Endothelial cell of umbilical vein (primary cell): Measurements from ENCODE around the gene SHROOM2. TPM values are rescaled to one million over a fixed set of nuclear protein-coding genes. Genes with fewer than 3 reads are reported as not detected.

Experiments used
- BruUV-seq: library from RNA; stranded (reverse); fragments of 400-500 nt; replicated peaks from 2 replicates; lab custom pipeline; 2021; lab: Mats Ljungman, UMichigan
- CTCF ChIA-PET: fragments of 300-600, 350-600 bp; sonication (Branson Sonifier 250); formaldehyde crosslinking; loops from one replicate; lab custom pipeline; 2021; ENCODE audit warnings: antibody characterized with exemption, inconsistent platforms; lab: Charles Lee
- POLR2A ChIA-PET: fragments of 300-600, 350-600 bp; sonication (Branson Sonifier 250); formaldehyde crosslinking; loops from one replicate; lab custom pipeline; 2021; ENCODE audit warnings: antibody characterized with exemption, inconsistent platforms; lab: Charles Lee
- DNase-seq: peaks from one replicate; pipeline ENCODE4 v3.0.0-alpha.2; 2011; ENCODE audit warnings: low read depth, low spot score
- FAIRE-seq: peaks from 2 replicates; lab custom pipeline; 2011; peaks lifted over from hg19 to GRCh38; lab: Jason Lieb, UNC
- H2AFZ ChIP-seq: 2 replicates; pipeline ENCODE4 v1.6.0; 2012; ENCODE audit warnings: low read depth, low read length, control low read depth, inconsistent platforms
- H3K27ac ChIP-seq: 2 replicates; pipeline ENCODE4 v1.5.1; 2011; ENCODE audit warnings: low read depth, mild to moderate bottlenecking, control low read depth, low read length, moderate library complexity; ENCODE audit not compliant: insufficient read depth
- H3K27me3 ChIP-seq, 2 experiments: 2 replicates each; pipeline versions ENCODE4 v1.6.0 to v1.6.1; 2011; ENCODE audit warnings: low read length in 2 of 2, mixed read lengths in 1 of 2; ENCODE audit not compliant: control insufficient read depth in 2 of 2, insufficient read depth in 2 of 2
- H3K36me3 ChIP-seq, 2 experiments: 2 replicates in 1 of 2; 3 replicates in 1 of 2; pipeline ENCODE4 v1.5.1; 2011; ENCODE audit warnings: low read length in 2 of 2, mild to moderate bottlenecking in 1 of 2, moderate library complexity in 1 of 2; ENCODE audit not compliant: control insufficient read depth in 2 of 2, insufficient read depth in 2 of 2; ENCODE audit errors: extremely low read depth in 1 of 2
- H3K4me1 ChIP-seq: 3 replicates; pipeline ENCODE4 v1.5.1; 2011; ENCODE audit warnings: mild to moderate bottlenecking, low read length; ENCODE audit not compliant: control insufficient read depth, insufficient read depth; ENCODE audit errors: extremely low read depth
- H3K4me2 ChIP-seq: 2 replicates; pipeline ENCODE4 v1.6.1; 2011; ENCODE audit warnings: low read length, control low read depth, mixed read lengths; ENCODE audit not compliant: insufficient read depth
- H3K4me3 ChIP-seq, 3 experiments: fragments of 200-600 bp in 1 of 3; sonication (generic), shearing (Covaris generic) in 1 of 3; replicated peaks in 1 of 3; 2 replicates each; pipeline ENCODE4 v1.5.1; 2011 to 2016; ENCODE audit warnings: control low read depth in 3 of 3, low read length in 3 of 3, mild to moderate bottlenecking in 2 of 3, inconsistent platforms in 1 of 3, low read depth in 1 of 3, moderate library complexity in 1 of 3; ENCODE audit not compliant: insufficient read depth in 1 of 3
- H3K79me2 ChIP-seq: 2 replicates; pipeline ENCODE4 v1.6.0; 2012; ENCODE audit warnings: low read length, inconsistent platforms; ENCODE audit not compliant: control insufficient read depth, insufficient read depth
- H3K9ac ChIP-seq: replicated peaks from 2 replicates; pipeline ENCODE3; 2011; ENCODE audit warnings: low read length, control low read depth; ENCODE audit not compliant: insufficient read depth; ENCODE audit errors: extremely low read depth
- H3K9me1 ChIP-seq: replicated peaks from 3 replicates; pipeline ENCODE4 v1.6.0; 2011; ENCODE audit warnings: mild to moderate bottlenecking, low read length; ENCODE audit not compliant: control insufficient read depth, insufficient read depth; ENCODE audit errors: extremely low read depth
- H3K9me3 ChIP-seq: replicated peaks from 2 replicates; pipeline ENCODE4 v1.5.1; 2012; ENCODE audit warnings: low read length, inconsistent platforms; ENCODE audit not compliant: control insufficient read depth, insufficient read depth
- H4K20me1 ChIP-seq: replicated peaks from 2 replicates; pipeline ENCODE3; 2011; ENCODE audit warnings: mild to moderate bottlenecking, low read length; ENCODE audit not compliant: control insufficient read depth, insufficient read depth; ENCODE audit errors: extremely low read depth
- FOS ChIP-seq: IDR thresholded peaks from 2 replicates; pipeline ENCODE4 v1.6.1; 2011; ENCODE audit warnings: mild to moderate bottlenecking, low read length, moderate library complexity, borderline replicate concordance; ENCODE audit not compliant: insufficient read depth
- GATA2 ChIP-seq: IDR thresholded peaks from 2 replicates; pipeline ENCODE4 v1.7.0; 2011; ENCODE audit warnings: low read depth, mild to moderate bottlenecking, moderate library complexity, mixed read lengths, low read length; ENCODE audit not compliant: insufficient read length, insufficient read depth
- JUN ChIP-seq: IDR thresholded peaks from 2 replicates; pipeline ENCODE4 v1.6.1; 2011; ENCODE audit warnings: borderline replicate concordance, low read depth; ENCODE audit not compliant: insufficient read length, insufficient read depth
- MYC ChIP-seq: IDR thresholded peaks from one replicate; pipeline ENCODE4 v1.6.1; 2011; ENCODE audit warnings: mild to moderate bottlenecking, low read depth, low read length
- POLR2A ChIP-seq: IDR thresholded peaks from 2 replicates; pipeline ENCODE4 v1.6.1; 2012; ENCODE audit warnings: low read depth, mild to moderate bottlenecking, control low read depth, low read length
- POLR2AphosphoS5 ChIP-seq: IDR thresholded peaks from 2 replicates; pipeline ENCODE4 v1.6.1; 2012; ENCODE audit warnings: low read depth, mild to moderate bottlenecking, control low read depth, low read length, moderate library complexity; ENCODE audit not compliant: insufficient read depth
- dilution Hi-C: fragments of 300-500 bp; cut with MboI; formaldehyde crosslinking; loops from one replicate; pipeline ENCODE4 v1.15.0; 2019; ENCODE audit warnings: low sequenced_read_pairs; ENCODE audit not compliant: extremely low pct_ligation_motif_present
- intact Hi-C: fragments of 100-400 bp; cut with micrococcal nuclease; formaldehyde crosslinking; loops from one replicate; pipeline ENCODE4 v1.10.0; 2022
- polyA plus RNA-seq, 4 experiments: library from polyadenylated mRNA; depleted of rRNA in 3 of 4; stranded (reverse) in 3 of 4; unstranded in 1 of 4; fragments of >200 nt; gene quantifications; 2 replicates each; pipeline versions ENCODE4 v1.2.1 to v1.2.3, GENCODE V29; 2011 to 2012; ENCODE audit warnings: missing spikeins in 1 of 4
- total RNA-seq: library from RNA; stranded (reverse); gene quantifications from 2 replicates; pipeline ENCODE4 v1.2.3, GENCODE V29; 2021
- TF ChIP-seq, protein P1 (sequence below), 2 donors: IDR thresholded peaks; 1 replicate in 1 of 2; 2 replicates in 1 of 2; pipeline ENCODE4 v1.5.1; 2011; ENCODE audit warnings: low read length in 2 of 2, mild to moderate bottlenecking in 2 of 2, moderate library complexity in 2 of 2, control low read depth in 1 of 2, inconsistent platforms in 1 of 2, low read depth in 1 of 2; ENCODE audit not compliant: insufficient read depth in 1 of 2; ENCODE audit errors: extremely low read depth in 1 of 2
- TF ChIP-seq, protein P2 (sequence below): IDR thresholded peaks from 2 replicates; pipeline ENCODE4 v1.6.1; 2011; ENCODE audit not compliant: insufficient read depth, insufficient read length

Gene SHROOM2
- total and polyA plus RNA-seq, 2 donors (not counting 3 experiments of a cell fraction or from before 2014, with no cell fraction given) = 3.7 to 11.8 TPM

GRCh38 chrX:9997041-9997440, 210.8 kb downstream of the SHROOM2 start:
- H2AFZ ChIP-seq = no peak overlapping the region
- no peaks in the 10 kb centered on the region for H3K36me3 ChIP-seq
- FAIRE-seq (no peak), DNase-seq (no peak)
- no peaks in the 10 kb centered on the region for H3K9me1 ChIP-seq
- TF ChIP-seq, protein P1, sequence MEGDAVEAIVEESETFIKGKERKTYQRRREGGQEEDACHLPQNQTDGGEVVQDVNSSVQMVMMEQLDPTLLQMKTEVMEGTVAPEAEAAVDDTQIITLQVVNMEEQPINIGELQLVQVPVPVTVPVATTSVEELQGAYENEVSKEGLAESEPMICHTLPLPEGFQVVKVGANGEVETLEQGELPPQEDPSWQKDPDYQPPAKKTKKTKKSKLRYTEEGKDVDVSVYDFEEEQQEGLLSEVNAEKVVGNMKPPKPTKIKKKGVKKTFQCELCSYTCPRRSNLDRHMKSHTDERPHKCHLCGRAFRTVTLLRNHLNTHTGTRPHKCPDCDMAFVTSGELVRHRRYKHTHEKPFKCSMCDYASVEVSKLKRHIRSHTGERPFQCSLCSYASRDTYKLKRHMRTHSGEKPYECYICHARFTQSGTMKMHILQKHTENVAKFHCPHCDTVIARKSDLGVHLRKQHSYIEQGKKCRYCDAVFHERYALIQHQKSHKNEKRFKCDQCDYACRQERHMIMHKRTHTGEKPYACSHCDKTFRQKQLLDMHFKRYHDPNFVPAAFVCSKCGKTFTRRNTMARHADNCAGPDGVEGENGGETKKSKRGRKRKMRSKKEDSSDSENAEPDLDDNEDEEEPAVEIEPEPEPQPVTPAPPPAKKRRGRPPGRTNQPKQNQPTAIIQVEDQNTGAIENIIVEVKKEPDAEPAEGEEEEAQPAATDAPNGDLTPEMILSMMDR (IDR thresholded peaks at IDR 0.05; ENCODE audit: extremely low read depth in 1 of 2, insufficient read depth in 1 of 2, low read depth in 1 of 2, low read length in 2 of 2) = no peak
- TF ChIP-seq POLR2AphosphoS5 = no peak
- TF ChIP-seq JUN = no peak
- TF ChIP-seq POLR2A = no peak
- TF ChIP-seq MYC = no peak
- no peak for TF ChIP-seq GATA2
- TF ChIP-seq FOS = no peak
- TF ChIP-seq, protein P2, sequence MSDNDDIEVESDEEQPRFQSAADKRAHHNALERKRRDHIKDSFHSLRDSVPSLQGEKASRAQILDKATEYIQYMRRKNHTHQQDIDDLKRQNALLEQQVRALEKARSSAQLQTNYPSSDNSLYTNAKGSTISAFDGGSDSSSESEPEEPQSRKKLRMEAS = no peak
- peaks cover 8% of the 10 kb centered on the region for H3K4me1 ChIP-seq
- H4K20me1 ChIP-seq = no peaks in the 10 kb centered on the region
- no peaks in the 10 kb centered on the region for H3K79me2 ChIP-seq
- H3K27ac ChIP-seq = no peak overlapping the region
- dilution Hi-C loops = no loop called here
- intact Hi-C loops = no loop called here
- no peak overlapping the region for H3K9ac ChIP-seq
- no peak overlapping the region for H3K4me2 ChIP-seq
- CTCF ChIA-PET = interaction anchor here (1.3 kb wide), 1 partner anchor 122 kb away, joined by 21 read pairs; no protein-coding TSS in a partner anchor
- H3K9me3 ChIP-seq = no peaks in the 10 kb centered on the region
- no TSS peak for BruUV-seq
- H3K27me3 ChIP-seq = no peaks in the 10 kb centered on the region
- no peak overlapping the region for H3K4me3 ChIP-seq
- POLR2A ChIA-PET = no interaction called here
